ENCODE results near the gene LPO. TPM values are rescaled to one million over a fixed set of nuclear protein-coding genes. Genes with fewer than 3 reads are reported as not detected.

LPO gene
- total RNA-seq, 1 donor: not detected

DNA sequence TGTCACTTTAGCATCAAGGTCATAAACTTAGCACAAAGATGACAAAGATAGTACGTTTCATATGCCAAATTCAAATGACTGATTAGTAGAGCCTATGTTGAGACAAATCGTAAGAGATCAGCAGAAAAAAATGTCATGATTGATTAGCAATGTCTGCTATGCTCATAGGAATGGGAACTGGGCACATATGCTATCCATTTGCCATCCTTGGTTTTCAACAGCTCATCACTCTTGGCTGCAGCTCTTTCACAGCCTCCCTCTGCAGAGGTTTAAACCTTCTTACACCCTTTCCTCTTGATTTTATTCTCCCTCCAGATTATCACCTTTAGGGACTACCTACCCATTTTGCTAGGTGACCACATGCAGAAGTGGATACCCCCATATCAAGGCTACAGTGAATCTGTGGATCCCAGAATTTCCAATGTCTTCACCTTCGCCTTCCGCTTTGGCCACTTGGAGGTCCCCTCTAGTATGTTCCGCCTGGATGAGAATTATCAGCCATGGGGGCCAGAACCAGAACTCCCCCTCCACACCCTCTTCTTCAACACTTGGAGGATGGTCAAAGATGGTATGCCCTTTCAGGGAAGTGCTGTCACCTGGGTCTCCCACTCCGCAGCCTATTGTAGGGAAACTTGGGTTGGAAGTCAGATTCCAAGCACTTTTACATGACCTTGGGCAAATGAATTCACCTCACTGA, 26.2 kb downstream of the LPO start:
- H3K4me3 ChIP-seq (ENCODE audit: low read depth, low read length): no peak overlapping the region
- TF ChIP-seq, protein P1, sequence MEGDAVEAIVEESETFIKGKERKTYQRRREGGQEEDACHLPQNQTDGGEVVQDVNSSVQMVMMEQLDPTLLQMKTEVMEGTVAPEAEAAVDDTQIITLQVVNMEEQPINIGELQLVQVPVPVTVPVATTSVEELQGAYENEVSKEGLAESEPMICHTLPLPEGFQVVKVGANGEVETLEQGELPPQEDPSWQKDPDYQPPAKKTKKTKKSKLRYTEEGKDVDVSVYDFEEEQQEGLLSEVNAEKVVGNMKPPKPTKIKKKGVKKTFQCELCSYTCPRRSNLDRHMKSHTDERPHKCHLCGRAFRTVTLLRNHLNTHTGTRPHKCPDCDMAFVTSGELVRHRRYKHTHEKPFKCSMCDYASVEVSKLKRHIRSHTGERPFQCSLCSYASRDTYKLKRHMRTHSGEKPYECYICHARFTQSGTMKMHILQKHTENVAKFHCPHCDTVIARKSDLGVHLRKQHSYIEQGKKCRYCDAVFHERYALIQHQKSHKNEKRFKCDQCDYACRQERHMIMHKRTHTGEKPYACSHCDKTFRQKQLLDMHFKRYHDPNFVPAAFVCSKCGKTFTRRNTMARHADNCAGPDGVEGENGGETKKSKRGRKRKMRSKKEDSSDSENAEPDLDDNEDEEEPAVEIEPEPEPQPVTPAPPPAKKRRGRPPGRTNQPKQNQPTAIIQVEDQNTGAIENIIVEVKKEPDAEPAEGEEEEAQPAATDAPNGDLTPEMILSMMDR (IDR thresholded peaks at IDR 0.05; ENCODE audit: insufficient read depth, low read length): no peak
- DNase-seq (ENCODE audit: low read depth): no peak

DNA sequence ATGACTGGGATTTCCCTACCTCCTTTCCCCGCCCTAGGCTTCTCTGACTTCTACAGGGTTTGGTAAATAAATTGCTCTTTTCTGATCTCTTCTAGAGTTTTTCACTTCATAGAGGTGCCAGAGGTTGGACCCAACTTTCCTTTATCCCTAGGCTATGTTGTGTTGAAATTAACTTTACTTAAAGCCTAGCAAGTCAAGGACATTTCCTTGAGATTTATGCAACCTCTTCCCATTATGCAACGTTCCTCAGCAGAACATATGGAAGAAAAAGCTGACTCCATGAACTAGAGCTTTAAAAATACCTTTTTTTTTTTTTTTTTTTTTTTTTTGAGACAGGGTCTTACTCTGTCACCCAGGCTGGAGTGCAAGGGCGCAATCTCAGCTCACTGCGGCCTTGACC, 26.9 kb downstream of the LPO start:
- no peak overlapping the region for H3K4me3 ChIP-seq (ENCODE audit: low read depth, low read length)
- TF ChIP-seq, protein P1 (IDR thresholded peaks at IDR 0.05; ENCODE audit: insufficient read depth, low read length): no peak
- DNase-seq (ENCODE audit: low read depth): no peak

DNA sequence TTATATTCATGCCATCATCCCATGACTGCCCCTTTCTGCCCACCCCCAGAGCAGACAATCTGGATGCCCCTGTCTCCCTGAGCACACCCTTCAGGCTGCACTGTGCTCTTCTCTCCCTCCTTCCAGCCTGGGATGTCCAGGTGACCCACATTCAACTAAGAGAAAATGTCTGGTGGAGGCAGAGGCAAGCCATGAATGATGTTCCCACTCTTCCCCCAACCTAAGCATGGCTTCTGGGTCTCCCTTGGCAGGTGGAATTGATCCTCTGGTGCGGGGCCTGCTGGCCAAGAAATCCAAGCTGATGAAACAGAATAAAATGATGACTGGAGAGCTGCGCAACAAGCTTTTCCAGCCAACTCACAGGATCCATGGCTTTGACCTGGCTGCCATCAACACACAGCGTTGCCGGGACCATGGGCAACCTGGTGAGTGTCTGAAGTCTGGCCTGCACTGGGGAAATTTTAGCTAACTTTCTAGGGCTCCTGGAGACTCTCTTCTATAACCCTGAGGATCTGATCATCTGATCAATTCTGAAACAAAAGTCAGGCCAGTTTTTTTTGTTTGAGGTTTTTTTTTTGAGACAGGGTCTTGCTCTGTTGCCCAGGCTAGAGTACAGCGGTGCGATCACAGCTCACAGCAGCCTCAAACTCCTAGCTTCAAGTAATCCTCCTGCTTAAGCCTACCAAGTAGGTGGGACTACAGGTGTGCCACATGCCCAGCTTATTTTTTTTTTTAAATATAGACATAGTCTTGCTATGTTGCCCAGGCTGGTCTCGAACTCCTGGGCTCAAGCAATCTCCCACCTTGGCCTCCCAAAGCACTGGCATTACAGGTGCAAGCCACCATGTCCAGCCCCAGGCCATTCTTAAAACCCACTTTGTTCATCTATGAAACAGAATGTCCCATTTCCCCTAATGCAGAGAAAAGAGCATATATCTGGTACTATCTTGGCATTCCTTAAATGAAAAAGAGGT, 27.8 kb downstream of the LPO start:
- TF ChIP-seq, protein P1 (IDR thresholded peaks at IDR 0.05; ENCODE audit: insufficient read depth, low read length): no peak
- DNase-seq (ENCODE audit: low read depth): no peak
- no peak overlapping the region for H3K4me3 ChIP-seq (ENCODE audit: low read depth, low read length)

DNA sequence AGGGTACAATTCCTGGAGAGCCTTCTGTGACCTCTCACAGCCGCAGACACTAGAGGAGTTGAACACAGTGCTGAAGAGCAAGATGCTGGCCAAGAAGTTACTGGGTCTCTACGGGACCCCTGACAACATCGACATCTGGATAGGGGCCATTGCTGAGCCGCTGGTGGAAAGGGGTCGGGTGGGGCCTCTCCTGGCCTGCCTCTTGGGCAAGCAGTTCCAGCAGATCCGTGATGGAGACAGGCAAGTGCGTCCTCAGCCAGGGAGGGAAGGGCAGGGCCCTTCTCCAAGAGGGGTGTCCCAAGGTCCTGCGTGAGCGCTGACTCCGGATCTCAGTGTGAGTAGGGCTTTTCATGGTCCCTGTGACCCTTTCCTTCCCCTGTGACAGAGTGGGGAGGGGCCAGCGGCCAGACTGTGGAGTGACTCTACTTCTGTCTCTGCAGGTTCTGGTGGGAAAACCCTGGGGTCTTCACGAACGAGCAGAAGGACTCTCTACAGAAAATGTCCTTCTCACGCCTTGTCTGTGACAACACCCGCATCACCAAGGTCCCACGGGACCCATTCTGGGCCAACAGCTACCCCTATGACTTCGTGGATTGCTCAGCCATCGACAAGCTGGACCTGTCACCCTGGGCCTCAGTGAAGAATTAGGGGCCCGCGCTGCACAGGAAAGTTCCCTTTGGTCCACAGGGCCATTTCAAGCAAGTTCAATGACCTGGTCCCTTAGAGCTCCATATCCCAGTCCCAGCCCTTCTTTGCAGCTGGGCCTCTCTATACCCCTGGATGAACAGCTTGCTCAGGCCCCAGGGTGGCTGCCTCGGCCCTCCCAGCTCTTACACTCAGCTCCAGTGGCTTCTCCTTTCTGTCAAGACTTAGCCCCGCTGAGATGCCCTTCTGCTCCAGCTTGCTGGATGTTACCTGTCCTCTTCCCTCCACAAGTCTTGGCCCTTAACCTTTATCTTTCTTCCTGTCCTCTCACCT, 29.3 kb downstream of the LPO start:
- TF ChIP-seq, protein P1 (IDR thresholded peaks at IDR 0.05; ENCODE audit: insufficient read depth, low read length): no peak
- no peak overlapping the region for H3K4me3 ChIP-seq (ENCODE audit: low read depth, low read length)
- no peak for DNase-seq (ENCODE audit: low read depth)

DNA sequence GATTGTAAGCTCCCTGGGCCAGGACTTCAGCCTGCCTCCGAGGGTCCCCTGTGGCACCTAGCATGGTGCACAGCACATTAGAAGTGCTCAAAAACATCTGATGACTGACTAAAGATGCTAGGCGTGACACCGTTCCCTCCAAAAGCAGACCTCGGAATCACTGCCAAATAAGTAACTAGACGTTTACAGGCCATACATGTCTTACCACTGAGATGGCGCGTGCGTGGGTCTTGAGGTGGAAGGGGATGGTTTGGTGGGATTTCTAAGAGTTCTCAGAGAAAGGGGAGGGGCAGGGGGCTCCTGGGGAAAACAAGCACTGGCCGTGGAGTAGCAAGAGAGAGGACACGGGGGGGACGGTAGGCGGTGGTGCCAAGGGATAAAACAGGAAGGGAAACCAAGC, 29.9 kb downstream of the LPO start:
- DNase-seq (ENCODE audit: low read depth): no peak
- TF ChIP-seq, protein P1 (IDR thresholded peaks at IDR 0.05; ENCODE audit: insufficient read depth, low read length): no peak
- no peak overlapping the region for H3K4me3 ChIP-seq (ENCODE audit: low read depth, low read length)

Measured in fibroblast of the aortic adventitia (primary cell).